CD14-positive monocyte (primary cell): ENCODE measurements around the gene BROX. TPM values are rescaled to one million over a fixed set of nuclear protein-coding genes. Genes with fewer than 3 reads are reported as not detected.

Experiments used
- DNase-seq, 3 donors: peaks; one replicate each; pipeline ENCODE4 v3.0.0-alpha.2; 2011 to 2022
- H2AFZ ChIP-seq: 2 replicates; pipeline ENCODE4 v1.6.0; 2012; ENCODE audit warnings: mild to moderate bottlenecking, low read depth, low read length, inconsistent platforms; ENCODE audit not compliant: insufficient read depth, poor library complexity, severe bottlenecking
- H3K27ac ChIP-seq, 2 donors: 1 replicate in 1 of 2; 2 replicates in 1 of 2; pipeline ENCODE4 v1.5.1; 2012 to 2013; ENCODE audit warnings: low read length in 2 of 2, control low read depth in 1 of 2, inconsistent platforms in 1 of 2, low read depth in 1 of 2, mild to moderate bottlenecking in 1 of 2
- H3K27me3 ChIP-seq, 2 donors: one replicate each; pipeline versions ENCODE4 v1.6.0 to v1.6.1; 2011 to 2013; ENCODE audit warnings: low read length in 2 of 2; ENCODE audit not compliant: control insufficient read depth in 2 of 2, insufficient read depth in 2 of 2
- H3K36me3 ChIP-seq, 2 donors: replicated peaks in 1 of 2; 1 replicate in 1 of 2; 2 replicates in 1 of 2; pipeline versions ENCODE4 v1.5.1 to v1.6.1; 2012 to 2013; ENCODE audit warnings: low read length in 2 of 2, control low read depth in 1 of 2, inconsistent platforms in 1 of 2, mild to moderate bottlenecking in 1 of 2; ENCODE audit not compliant: insufficient read depth in 2 of 2, control insufficient read depth in 1 of 2
- H3K4me1 ChIP-seq, 2 donors: 1 replicate in 1 of 2; 2 replicates in 1 of 2; pipeline versions ENCODE4 v1.5.1 to v1.6.1; 2012 to 2013; ENCODE audit warnings: low read length in 2 of 2, control low read depth in 1 of 2, inconsistent platforms in 1 of 2, mild to moderate bottlenecking in 1 of 2, moderate library complexity in 1 of 2; ENCODE audit not compliant: insufficient read depth in 2 of 2, control insufficient read depth in 1 of 2
- H3K4me2 ChIP-seq: replicated peaks from 2 replicates; pipeline ENCODE3; 2012; ENCODE audit warnings: low read length, moderate library complexity, mild to moderate bottlenecking; ENCODE audit not compliant: poor library complexity, severe bottlenecking; ENCODE audit errors: extremely low read depth
- H3K4me3 ChIP-seq, 3 experiments: fragments of 200-600 bp in 1 of 3; sonication (generic) in 1 of 3; replicated peaks in 1 of 3; 1 replicate in 2 of 3; 2 replicates in 1 of 3; pipeline ENCODE4 v1.5.1; 2011 to 2013; ENCODE audit warnings: low read length in 3 of 3, mild to moderate bottlenecking in 3 of 3, control low read depth in 2 of 3, low read depth in 2 of 3, inconsistent platforms in 1 of 3, moderate library complexity in 1 of 3
- H3K79me2 ChIP-seq: 2 replicates; pipeline ENCODE4 v1.6.0; 2012; ENCODE audit warnings: mild to moderate bottlenecking, control low read depth, inconsistent platforms, low read length, moderate library complexity; ENCODE audit not compliant: insufficient read depth
- H3K9ac ChIP-seq: 2 replicates; pipeline ENCODE4 v1.6.0; 2017; ENCODE audit warnings: low read length, mild to moderate bottlenecking; ENCODE audit not compliant: insufficient read depth, poor library complexity, severe bottlenecking
- H3K9me3 ChIP-seq, 2 donors: replicated peaks in 1 of 2; 1 replicate in 1 of 2; 2 replicates in 1 of 2; pipeline versions ENCODE4 v1.5.1 to v1.6.1; 2012 to 2013; ENCODE audit warnings: low read length in 2 of 2, control low read depth in 1 of 2; ENCODE audit not compliant: control insufficient read depth in 1 of 2, insufficient read depth in 1 of 2
- H4K20me1 ChIP-seq: 2 replicates; pipeline ENCODE4 v1.6.0; 2012; ENCODE audit warnings: mild to moderate bottlenecking, low read length, control low read depth, moderate library complexity; ENCODE audit not compliant: insufficient read depth
- H3K27ac Mint-ChIP-seq, 7 donors: one replicate each; pipeline ENCODE4 v1.8.0; 2020; ENCODE audit warnings: mild to moderate bottlenecking in 7 of 7, mixed read lengths in 7 of 7, moderate library complexity in 6 of 7, inconsistent platforms in 2 of 7
- H3K27me3 Mint-ChIP-seq, 3 donors: one replicate each; pipeline ENCODE4 v1.8.0; 2021 to 2022; ENCODE audit warnings: low read depth in 3 of 3, mild to moderate bottlenecking in 3 of 3, mixed read lengths in 3 of 3, moderate library complexity in 3 of 3, inconsistent platforms in 1 of 3
- H3K36me3 Mint-ChIP-seq, 2 donors: one replicate each; pipeline ENCODE4 v1.8.0; 2020; ENCODE audit warnings: mixed read lengths in 2 of 2, inconsistent platforms in 1 of 2, mild to moderate bottlenecking in 1 of 2
- H3K4me1 Mint-ChIP-seq: one replicate; pipeline ENCODE4 v1.8.0; 2020; ENCODE audit warnings: mild to moderate bottlenecking, mixed read lengths
- H3K4me3 Mint-ChIP-seq, 2 donors: one replicate each; pipeline ENCODE4 v1.8.0; 2020; ENCODE audit warnings: mild to moderate bottlenecking in 2 of 2, mixed read lengths in 2 of 2, moderate library complexity in 1 of 2
- H3K9me3 Mint-ChIP-seq, 7 donors: one replicate each; pipeline ENCODE4 v1.8.0; 2020 to 2022; ENCODE audit warnings: mixed read lengths in 7 of 7, mild to moderate bottlenecking in 6 of 7, moderate library complexity in 6 of 7, inconsistent platforms in 2 of 7
- WGBS: methylation state at CpG from one replicate; pipeline ENCODE4 v1.1.5; 2013; ENCODE audit warnings: missing lambda C conversion rate; ENCODE audit not compliant: insufficient coverage; 5-methylcytosine and 5-hydroxymethylcytosine counted together
- intact Hi-C, 2 donors: fragments of 100-400 bp; cut with micrococcal nuclease; formaldehyde crosslinking; loops; one replicate each; pipeline versions ENCODE4 v1.15.0 to v1.15.1; 2023
- polyA plus RNA-seq, 3 donors: library from polyadenylated mRNA; depleted of rRNA in 1 of 3; unstranded in 2 of 3; stranded (reverse) in 1 of 3; fragments of 300-500 nt in 2 of 3; fragments of >200 nt in 1 of 3; fragmentation: Illumina TruSeq in 2 of 3; gene quantifications; 1 replicate in 2 of 3; 2 replicates in 1 of 3; pipeline ENCODE4 v1.2.3, GENCODE V29; 2012 to 2021
- TF ChIP-seq, protein P1 (sequence below): fragments of 200-600 bp; IDR thresholded peaks from one replicate; pipeline ENCODE4 v1.8.0; 2022; ENCODE audit warnings: antibody characterized with exemption, mild to moderate bottlenecking

Gene BROX
- polyA plus RNA-seq, 3 donors, result 9.0 to 35.4 (median 26.2) TPM

DNA sequence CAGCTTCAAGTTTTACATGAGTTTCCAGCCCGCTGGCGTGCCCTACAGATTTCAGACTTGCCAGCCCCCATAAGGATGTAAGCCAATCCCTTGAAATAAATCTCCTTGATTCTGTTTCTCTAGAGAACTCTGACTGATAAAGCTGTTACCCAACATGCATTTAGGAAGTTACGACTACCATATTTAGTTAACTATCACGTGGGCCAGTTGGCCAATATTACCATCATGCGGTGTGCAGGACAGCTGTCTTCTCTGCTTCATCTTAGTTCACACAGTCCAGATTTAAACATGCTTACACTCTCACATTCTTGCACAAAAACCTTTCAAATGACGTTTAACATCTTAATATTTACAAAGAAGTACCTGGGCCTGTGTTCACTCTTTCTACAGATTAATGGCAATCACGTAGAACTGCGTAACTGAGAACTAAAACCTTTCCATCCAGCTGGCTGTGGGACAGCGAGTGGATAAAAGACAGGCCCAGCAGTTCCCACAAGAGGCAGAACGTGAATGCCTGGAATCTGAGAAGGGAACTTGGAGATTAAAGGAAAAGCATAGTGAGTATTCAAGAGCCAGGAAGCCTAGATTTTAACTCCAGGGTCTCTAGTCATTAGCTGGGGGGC lies 45.4 kb downstream of the BROX start:
- no peaks in the 10 kb centered on the region for H3K27me3 ChIP-seq
- no peak overlapping the region for H2AFZ ChIP-seq
- H3K9me3 Mint-ChIP-seq, result peaks cover 0 to 4% (median 0%) of the 10 kb centered on the region in 7 donors
- no peak overlapping the region for H3K9ac ChIP-seq
- no peaks in the 10 kb centered on the region for H3K9me3 ChIP-seq
- H3K79me2 ChIP-seq, result no peaks in the 10 kb centered on the region
- H3K4me3 ChIP-seq, result no peak overlapping the region
- H3K27me3 Mint-ChIP-seq, result peaks cover 0 to 1% (median 0%) of the 10 kb centered on the region in 3 donors
- H3K36me3 ChIP-seq, result no peaks in the 10 kb centered on the region
- 87% methylated on average over 9 of the region's 10 CpGs for WGBS
- no peak overlapping the region for H3K27ac Mint-ChIP-seq
- H3K36me3 Mint-ChIP-seq, result no peaks in the 10 kb centered on the region
- TF ChIP-seq, protein P1, sequence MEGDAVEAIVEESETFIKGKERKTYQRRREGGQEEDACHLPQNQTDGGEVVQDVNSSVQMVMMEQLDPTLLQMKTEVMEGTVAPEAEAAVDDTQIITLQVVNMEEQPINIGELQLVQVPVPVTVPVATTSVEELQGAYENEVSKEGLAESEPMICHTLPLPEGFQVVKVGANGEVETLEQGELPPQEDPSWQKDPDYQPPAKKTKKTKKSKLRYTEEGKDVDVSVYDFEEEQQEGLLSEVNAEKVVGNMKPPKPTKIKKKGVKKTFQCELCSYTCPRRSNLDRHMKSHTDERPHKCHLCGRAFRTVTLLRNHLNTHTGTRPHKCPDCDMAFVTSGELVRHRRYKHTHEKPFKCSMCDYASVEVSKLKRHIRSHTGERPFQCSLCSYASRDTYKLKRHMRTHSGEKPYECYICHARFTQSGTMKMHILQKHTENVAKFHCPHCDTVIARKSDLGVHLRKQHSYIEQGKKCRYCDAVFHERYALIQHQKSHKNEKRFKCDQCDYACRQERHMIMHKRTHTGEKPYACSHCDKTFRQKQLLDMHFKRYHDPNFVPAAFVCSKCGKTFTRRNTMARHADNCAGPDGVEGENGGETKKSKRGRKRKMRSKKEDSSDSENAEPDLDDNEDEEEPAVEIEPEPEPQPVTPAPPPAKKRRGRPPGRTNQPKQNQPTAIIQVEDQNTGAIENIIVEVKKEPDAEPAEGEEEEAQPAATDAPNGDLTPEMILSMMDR, result no peak
- H4K20me1 ChIP-seq, result no peaks in the 10 kb centered on the region
- no peak overlapping the region for H3K4me3 Mint-ChIP-seq
- no peak for DNase-seq
- no peak overlapping the region for H3K4me2 ChIP-seq
- H3K4me1 ChIP-seq, result peaks cover 0 to 8% of the 10 kb centered on the region in 2 donors
- H3K27ac ChIP-seq, result no peak overlapping the region
- intact Hi-C loops, result no loop called here
- peaks cover 16% of the 10 kb centered on the region for H3K4me1 Mint-ChIP-seq

- H3K79me2 ChIP-seq, result no peaks in the 10 kb centered on the region
- H3K4me1 ChIP-seq, result peaks cover 0 to 3% of the 10 kb centered on the region in 2 donors
- H3K4me2 ChIP-seq, result no peak overlapping the region
- no peak overlapping the region for H3K9ac ChIP-seq
- H3K27me3 ChIP-seq, result no peaks in the 10 kb centered on the region
- H3K4me3 ChIP-seq, result no peak overlapping the region
- H3K27me3 Mint-ChIP-seq, result peaks cover 0 to 1% (median 0%) of the 10 kb centered on the region in 3 donors
- H3K9me3 ChIP-seq, result no peaks in the 10 kb centered on the region
- H3K27ac ChIP-seq, result no peak overlapping the region
- H3K4me3 Mint-ChIP-seq, result no peak overlapping the region
- H3K9me3 Mint-ChIP-seq, result peaks cover 0 to 6% (median 2%) of the 10 kb centered on the region in 7 donors
- H2AFZ ChIP-seq, result no peak overlapping the region
- H3K36me3 Mint-ChIP-seq, result no peaks in the 10 kb centered on the region
- WGBS, result 84% methylated on average over 3 of the region's 5 CpGs
- no peaks in the 10 kb centered on the region for H3K36me3 ChIP-seq
- peaks cover 11% of the 10 kb centered on the region for H3K4me1 Mint-ChIP-seq
- TF ChIP-seq, protein P1, result no peak
- intact Hi-C loops, result no loop called here
- DNase-seq, result no peak
- H4K20me1 ChIP-seq, result no peaks in the 10 kb centered on the region
- no peak overlapping the region for H3K27ac Mint-ChIP-seq
Measured at GRCh38 chr1:222759451-222760035, 47.2 kb downstream of the BROX start.
